ENCODE data around the gene CGB8.

CGB8 gene

GRCh38 chr19:49065905-49066512, 17.1 kb upstream of the CGB8 start:
- TF ChIP-seq NFIC (IDR thresholded peaks at IDR 0.05): no peak
- TF ChIP-seq TAF1 (IDR thresholded peaks at IDR 0.05; ENCODE audit: low read depth): no peak
- TF ChIP-seq ZBTB7A (IDR thresholded peaks at IDR 0.05; ENCODE audit: low read depth): 0 out of 2 replicates have a peak, but pooled peaks have one; percentile 11
- no peak for TF ChIP-seq TEAD4 (IDR thresholded peaks at IDR 0.05)
- TF ChIP-seq USF1 (IDR thresholded peaks at IDR 0.05): no peak
- TF ChIP-seq REST (IDR thresholded peaks at IDR 0.05; ENCODE audit: low read depth): no peak
- TF ChIP-seq YY1 (IDR thresholded peaks at IDR 0.05; ENCODE audit: low read depth): no peak

- TF ChIP-seq MAX (IDR thresholded peaks at IDR 0.05): 0 out of 2 replicates have a peak, but pooled peaks have one; percentile 17
- TF ChIP-seq ZBTB7A (IDR thresholded peaks at IDR 0.05; ENCODE audit: low read depth): no peak
- TF ChIP-seq CEBPB (IDR thresholded peaks at IDR 0.05): no peak
Observed at GRCh38 chr19:49064768-49065611, 16.1 kb upstream of the CGB8 start, which contains the start of gene NTF4. TSS of gene NTF4 (minus strand) at chr19:49064818. CDS start at chr19:49061997, 2,821 bp downstream.

GRCh38 chr19:49064029-49064629, 15.2 kb upstream of the CGB8 start:
- TF ChIP-seq YY1 (IDR thresholded peaks at IDR 0.05; ENCODE audit: low read depth) (no peak), RAD21 (IDR thresholded peaks at IDR 0.05; ENCODE audit: low read depth) (no peak)

- TF ChIP-seq TCF12 (IDR thresholded peaks at IDR 0.05; ENCODE audit: low read depth) (no peak), NFIC (IDR thresholded peaks at IDR 0.05) (no peak), RAD21 (IDR thresholded peaks at IDR 0.05; ENCODE audit: low read depth) (no peak)
Observed at GRCh38 chr19:49061445-49061844, 12.5 kb upstream of the CGB8 start.

- TF ChIP-seq EGR1 (IDR thresholded peaks at IDR 0.05) (no peak), USF1 (IDR thresholded peaks at IDR 0.05) (no peak), NFIC (IDR thresholded peaks at IDR 0.05) (no peak), REST (IDR thresholded peaks at IDR 0.05; ENCODE audit: low read depth) (no peak)
Observed at GRCh38 chr19:49061000-49061399, 12.1 kb upstream of the CGB8 start.

GRCh38 chr19:49059053-49059452, 10.1 kb upstream of the CGB8 start:
- TF ChIP-seq REST (IDR thresholded peaks at IDR 0.05; ENCODE audit: low read depth): no peak

All from Ishikawa (cell line).